Ectodermal cell (in vitro differentiated cells): Measurements from ENCODE around the gene SHB.
"Not testable (repeated sequence)": the region's sequence is repeated elsewhere in the genome, so short reads cannot be mapped to it uniquely, and the experiment has no call there.

ENCODE experiments used
- H3K27ac ChIP-seq: 2 replicates; pipeline ENCODE4 v1.7.0; 2013; ENCODE audit warnings: mild to moderate bottlenecking, low read depth, low read length; ENCODE audit not compliant: insufficient read depth, poor library complexity, severe bottlenecking
- H3K27me3 ChIP-seq: 2 replicates; pipeline ENCODE4 v1.7.0; 2013; ENCODE audit warnings: mild to moderate bottlenecking, low read length; ENCODE audit not compliant: insufficient read depth, control insufficient read depth, poor library complexity, severe bottlenecking
- H3K36me3 ChIP-seq: one replicate; pipeline ENCODE4 v1.7.0; 2013; ENCODE audit warnings: low read length; ENCODE audit not compliant: control insufficient read depth, insufficient read depth
- H3K4me1 ChIP-seq: one replicate; pipeline ENCODE4 v1.7.0; 2013; ENCODE audit warnings: low read length; ENCODE audit not compliant: control insufficient read depth, insufficient read depth
- H3K4me3 ChIP-seq: 2 replicates; pipeline ENCODE4 v1.7.0; 2013; ENCODE audit warnings: low read depth, low read length, control low read depth; ENCODE audit not compliant: insufficient read depth
- H3K9me3 ChIP-seq: 2 replicates; pipeline ENCODE4 v1.7.0; 2013; ENCODE audit warnings: mild to moderate bottlenecking, low read length, moderate library complexity; ENCODE audit not compliant: control insufficient read depth
- WGBS, 2 experiments: methylation state at CpG; one replicate each; pipeline ENCODE4 v1.1.7; 2013; ENCODE audit warnings: missing lambda C conversion rate in 2 of 2; 5-methylcytosine and 5-hydroxymethylcytosine counted together

SHB gene

GRCh38 chr9:37968228-37968701, 100.8 kb downstream of the SHB start:
- Histone ChIP-seq H3K27me3 (no peaks in the 10 kb centered on the region), H3K9me3 (no peaks in the 10 kb centered on the region), H3K4me3 (no peak overlapping the region), H3K4me1 (no peaks in the 10 kb centered on the region), H3K36me3 (no peaks in the 10 kb centered on the region), H3K27ac (no peak overlapping the region)
- WGBS, 2 experiments = 97% methylated on average over 4 of the region's 4 CpGs

GRCh38 chr9:37967761-37968080, 101.3 kb downstream of the SHB start:
- Histone ChIP-seq H3K4me3 (no peak overlapping the region), H3K27me3 (no peaks in the 10 kb centered on the region), H3K27ac (no peak overlapping the region), H3K36me3 (no peaks in the 10 kb centered on the region), H3K4me1 (no peaks in the 10 kb centered on the region), H3K9me3 (no peaks in the 10 kb centered on the region)
- 93 to 95% methylated on average over 6 of the region's 6 CpGs for WGBS, 2 experiments

- no peaks in the 10 kb centered on the region for H3K4me1 ChIP-seq
- H3K9me3 ChIP-seq = no peaks in the 10 kb centered on the region
- WGBS, 2 experiments = 92 to 95% methylated on average over 8 of the region's 8 CpGs
- no peaks in the 10 kb centered on the region for H3K27me3 ChIP-seq
- H3K4me3 ChIP-seq = no peak overlapping the region
- no peaks in the 10 kb centered on the region for H3K36me3 ChIP-seq
- no peak overlapping the region for H3K27ac ChIP-seq
These were observed 101.8 kb downstream of the SHB start for GRCh38 chr9:37967014-37967760.

- WGBS, 2 experiments = 88% methylated on average over 9 of the region's 9 CpGs
- no peaks in the 10 kb centered on the region for H3K9me3 ChIP-seq
- H3K27ac ChIP-seq = no peak overlapping the region
- H3K27me3 ChIP-seq = no peaks in the 10 kb centered on the region
- no peaks in the 10 kb centered on the region for H3K36me3 ChIP-seq
- H3K4me3 ChIP-seq = no peak overlapping the region
- H3K4me1 ChIP-seq = no peaks in the 10 kb centered on the region
These were observed 102.5 kb downstream of the SHB start for GRCh38 chr9:37966412-37967013.

- H3K27me3 ChIP-seq, H3K36me3 ChIP-seq, H3K27ac ChIP-seq, H3K9me3 ChIP-seq, H3K4me3 ChIP-seq, H3K4me1 ChIP-seq: not testable (repeated sequence)
- 93 to 94% methylated on average over 7 of the region's 7 CpGs for WGBS, 2 experiments
These were observed 103.2 kb downstream of the SHB start for GRCh38 chr9:37965676-37966345.

GRCh38 chr9:37965116-37965515, 103.9 kb downstream of the SHB start:
- no peaks in the 10 kb centered on the region for H3K36me3 ChIP-seq
- no peaks in the 10 kb centered on the region for H3K27me3 ChIP-seq
- 93 to 95% methylated on average over 2 of the region's 2 CpGs for WGBS, 2 experiments
- H3K4me3 ChIP-seq = no peak overlapping the region
- no peaks in the 10 kb centered on the region for H3K9me3 ChIP-seq
- H3K4me1 ChIP-seq = no peaks in the 10 kb centered on the region
- no peak overlapping the region for H3K27ac ChIP-seq

- H3K27ac ChIP-seq = no peak overlapping the region
- H3K36me3 ChIP-seq = no peaks in the 10 kb centered on the region
- no peaks in the 10 kb centered on the region for H3K4me1 ChIP-seq
- 94 to 97% methylated on average over 5 of the region's 5 CpGs for WGBS, 2 experiments
- H3K9me3 ChIP-seq = no peaks in the 10 kb centered on the region
- H3K4me3 ChIP-seq = no peak overlapping the region
- H3K27me3 ChIP-seq = no peaks in the 10 kb centered on the region
These were observed 104.3 kb downstream of the SHB start for GRCh38 chr9:37964740-37965081.

GRCh38 chr9:37963936-37964739, 104.9 kb downstream of the SHB start:
- Histone ChIP-seq H3K27me3 (no peaks in the 10 kb centered on the region), H3K4me1 (no peaks in the 10 kb centered on the region), H3K36me3 (no peaks in the 10 kb centered on the region), H3K9me3 (no peaks in the 10 kb centered on the region), H3K27ac (no peak overlapping the region), H3K4me3 (no peak overlapping the region)
- WGBS, 2 experiments = 90% methylated on average over 15 of the region's 15 CpGs

GRCh38 chr9:37961351-37961750, 107.7 kb downstream of the SHB start:
- no peaks in the 10 kb centered on the region for H3K27me3 ChIP-seq
- no peak overlapping the region for H3K27ac ChIP-seq
- no peaks in the 10 kb centered on the region for H3K36me3 ChIP-seq
- H3K4me1 ChIP-seq = no peaks in the 10 kb centered on the region
- H3K4me3 ChIP-seq = no peak overlapping the region
- no peaks in the 10 kb centered on the region for H3K9me3 ChIP-seq
- WGBS, 2 experiments = 90 to 91% methylated on average over 3 of the region's 3 CpGs

GRCh38 chr9:37960631-37961030, 108.4 kb downstream of the SHB start:
- WGBS, 2 experiments = 89 to 95% methylated on average over 3 of the region's 3 CpGs
- Histone ChIP-seq H3K27me3 (no peaks in the 10 kb centered on the region), H3K4me1 (no peaks in the 10 kb centered on the region), H3K27ac (no peak overlapping the region), H3K9me3 (no peaks in the 10 kb centered on the region), H3K36me3 (no peaks in the 10 kb centered on the region), H3K4me3 (no peak overlapping the region)
